ENCODE measurements around the gene MDGA2. TPM values are rescaled to one million over a fixed set of nuclear protein-coding genes. Genes with fewer than 3 reads are reported as not detected.
"Not testable (repeated sequence)": the region's sequence is repeated elsewhere in the genome, so short reads cannot be mapped to it uniquely, and the experiment has no call there.

The MDGA2 gene
- total RNA-seq, 2 experiments from 2014 or later = not detected

- ChIA-PET CTCF (no interaction called here), POLR2A (no interaction called here)
Measured at GRCh38 chr14:47009615-47010014, 665.8 kb downstream of the MDGA2 start.

GRCh38 chr14:47008732-47009131 lies 666.7 kb downstream of the MDGA2 start:
- ChIA-PET CTCF (no interaction called here), POLR2A (no interaction called here)

GRCh38 chr14:46999661-47000060 lies 675.7 kb downstream of the MDGA2 start:
- POLR2A ChIA-PET = no interaction called here

GRCh38 chr14:46989566-46989965 lies 685.8 kb downstream of the MDGA2 start:
- ChIA-PET POLR2A (no interaction called here), CTCF (no interaction called here)

More at GRCh38 chr14:46999661-47000060, 675.7 kb downstream of the MDGA2 start:
- CTCF ChIA-PET = no interaction called here

GRCh38 chr14:46988312-46988711 lies 687.1 kb downstream of the MDGA2 start:
- POLR2A ChIA-PET = no interaction called here

GRCh38 chr14:46985529-46986380 lies 689.6 kb downstream of the MDGA2 start:
- ChIA-PET POLR2A (no interaction called here), CTCF (no interaction called here)

More at GRCh38 chr14:46988312-46988711, 687.1 kb downstream of the MDGA2 start:
- CTCF ChIA-PET = no interaction called here

GRCh38 chr14:46973295-46973694 lies 702.1 kb downstream of the MDGA2 start:
- CTCF ChIA-PET = no interaction called here
- POLR2A ChIA-PET = no interaction called here

GRCh38 chr14:46964378-46964777 lies 711.0 kb downstream of the MDGA2 start:
- ChIA-PET POLR2A (no interaction called here), CTCF (no interaction called here)

- ChIA-PET CTCF (no interaction called here), POLR2A (no interaction called here)
Measured at GRCh38 chr14:46951103-46951502, 724.3 kb downstream of the MDGA2 start.

GRCh38 chr14:46940611-46941010 lies 734.8 kb downstream of the MDGA2 start:
- CTCF ChIA-PET = no interaction called here
- POLR2A ChIA-PET = no interaction called here

- ChIA-PET CTCF (no interaction called here), POLR2A (no interaction called here)
Measured at GRCh38 chr14:46920542-46920941, 754.9 kb downstream of the MDGA2 start.

- CTCF ChIA-PET, POLR2A ChIA-PET: not testable (repeated sequence)
Measured at GRCh38 chr14:46915539-46915938, 759.9 kb downstream of the MDGA2 start.

GRCh38 chr14:46902837-46903236 lies 772.6 kb downstream of the MDGA2 start:
- ChIA-PET CTCF (no interaction called here), POLR2A (no interaction called here)

GRCh38 chr14:46894476-46894875 lies 780.9 kb downstream of the MDGA2 start:
- ChIA-PET POLR2A (no interaction called here), CTCF (no interaction called here)

GRCh38 chr14:46887144-46887543 lies 788.3 kb downstream of the MDGA2 start:
- POLR2A ChIA-PET = no interaction called here

GRCh38 chr14:46885566-46885965 lies 789.8 kb downstream of the MDGA2 start:
- CTCF ChIA-PET = no interaction called here
- POLR2A ChIA-PET = no interaction called here

More at GRCh38 chr14:46887144-46887543, 788.3 kb downstream of the MDGA2 start:
- CTCF ChIA-PET = no interaction called here

GRCh38 chr14:46861753-46862152 lies 813.7 kb downstream of the MDGA2 start:
- ChIA-PET CTCF (no interaction called here), POLR2A (no interaction called here)

- CTCF ChIA-PET = no interaction called here
- POLR2A ChIA-PET = no interaction called here
Measured at GRCh38 chr14:46840944-46841720, 834.3 kb downstream of the MDGA2 start.

- ChIA-PET CTCF (no interaction called here), POLR2A (no interaction called here)
Measured at GRCh38 chr14:46820291-46820690, 855.1 kb downstream of the MDGA2 start.

GRCh38 chr14:46819117-46819516 lies 856.3 kb downstream of the MDGA2 start:
- POLR2A ChIA-PET = no interaction called here
- CTCF ChIA-PET = no interaction called here

- ChIA-PET CTCF (no interaction called here), POLR2A (no interaction called here)
Measured at GRCh38 chr14:46818147-46818546, 857.3 kb downstream of the MDGA2 start.

GRCh38 chr14:46793144-46793543 lies 882.3 kb downstream of the MDGA2 start:
- CTCF ChIA-PET = no interaction called here
- POLR2A ChIA-PET = no interaction called here

All from activated CD8-positive, alpha-beta memory T cell treated with anti-CD3 and anti-CD28 coated beads for 36 hours (primary cell).